DLD1 (cell line): ENCODE data around the gene PCMTD2.

ENCODE experiments used
- in situ Hi-C: cut with HindIII; loops from 2 replicates; pipeline ENCODE4 v1.10.0; 2017; ENCODE audit warnings: low sequenced_read_pairs

Gene PCMTD2

DNA sequence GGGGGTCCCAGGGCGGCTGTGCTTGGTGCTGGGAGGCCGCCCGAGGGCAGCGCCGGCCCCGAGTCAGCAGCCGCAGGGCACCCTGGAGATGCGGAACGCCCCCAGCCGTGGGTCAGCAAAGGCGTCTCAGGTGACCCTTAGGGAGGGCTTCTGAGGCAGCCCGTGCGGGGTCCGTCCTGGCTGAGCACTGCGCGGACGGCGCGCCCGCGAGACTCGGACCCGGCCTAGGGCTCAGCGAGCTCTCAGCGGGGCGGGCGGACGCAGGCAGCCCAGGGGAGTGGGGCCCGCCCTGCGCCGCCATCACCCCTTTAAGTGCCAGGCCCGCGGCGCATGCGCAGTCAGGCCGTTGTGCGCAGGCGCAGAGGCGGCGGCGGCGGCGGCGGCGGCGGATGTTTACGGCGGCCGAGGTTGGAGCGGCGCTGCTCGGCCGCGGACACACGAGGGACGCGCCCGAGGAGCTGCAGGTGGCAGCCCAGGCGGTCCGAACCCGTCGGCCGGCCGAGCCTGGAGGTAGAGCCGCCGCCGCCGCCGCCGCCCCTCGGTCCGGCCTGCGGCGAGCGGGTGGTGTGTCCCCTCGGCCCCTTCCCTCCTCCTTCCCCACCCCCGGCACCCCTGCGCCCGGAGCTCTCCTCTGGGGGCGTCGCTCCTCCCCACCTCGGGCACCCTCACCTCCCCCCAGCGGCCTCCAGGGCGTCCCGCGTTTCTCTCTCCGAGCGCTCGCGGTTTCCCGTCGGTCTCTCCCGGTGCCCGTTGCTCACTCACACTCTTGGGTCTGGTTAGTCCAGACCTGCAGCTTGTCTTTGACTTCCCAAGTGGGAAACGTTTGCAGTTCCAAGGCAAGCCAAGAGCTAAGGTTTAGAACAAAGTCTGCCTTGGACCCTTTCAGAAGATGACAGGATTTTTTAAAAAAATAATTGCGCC lies at the start of gene PCMTD2:
TSS of gene PCMTD2 (plus strand) at position 388 of the 921 bp plus-strand sequence. CDS start 4,218 bp downstream, outside the sequence.
- in situ Hi-C loops = no loop called here

GRCh38 chr20:64206614-64207013 lies 48.9 kb upstream of the PCMTD2 start:
- in situ Hi-C loops = no loop called here

- in situ Hi-C loops = no loop called here
Measured at GRCh38 chr20:64207641-64208590, 47.6 kb upstream of the PCMTD2 start.

- in situ Hi-C loops = no loop called here
Measured at GRCh38 chr20:64209148-64209547, 46.4 kb upstream of the PCMTD2 start.

DNA sequence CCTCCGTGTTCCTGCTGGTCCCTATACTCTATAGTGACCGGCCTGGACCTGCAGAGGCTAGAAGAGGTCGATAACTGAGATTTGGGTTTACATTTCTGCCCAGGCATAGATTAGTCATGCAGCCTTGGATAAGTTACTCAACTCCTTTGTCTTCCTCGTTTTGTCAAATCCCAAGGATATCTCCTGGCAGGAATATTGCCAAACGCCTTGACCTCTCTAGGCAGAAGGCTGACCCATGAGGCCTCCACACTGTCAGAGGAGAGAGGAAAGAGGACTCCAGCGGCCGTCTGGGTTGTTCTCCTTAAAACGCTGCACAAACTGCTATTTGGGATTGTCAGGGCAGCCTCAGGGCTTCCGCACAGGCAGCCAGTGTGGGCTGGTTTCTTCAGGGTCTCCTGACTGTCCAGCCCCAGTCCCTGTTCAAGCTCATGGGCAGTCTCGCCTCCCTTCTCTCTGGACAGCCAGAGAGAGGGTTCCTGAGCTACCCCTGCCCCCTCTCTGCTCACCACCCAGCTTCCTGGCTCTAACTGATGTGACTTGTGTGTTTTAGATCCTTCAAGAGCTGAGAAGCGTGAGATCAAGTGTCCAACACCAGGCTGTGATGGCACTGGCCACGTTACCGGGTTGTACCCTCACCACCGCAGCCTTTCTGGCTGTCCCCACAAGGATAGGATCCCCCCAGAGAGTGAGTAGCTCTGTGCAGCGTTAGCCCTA lies 44.7 kb upstream of the PCMTD2 start:
- in situ Hi-C loops = no loop called here

DNA sequence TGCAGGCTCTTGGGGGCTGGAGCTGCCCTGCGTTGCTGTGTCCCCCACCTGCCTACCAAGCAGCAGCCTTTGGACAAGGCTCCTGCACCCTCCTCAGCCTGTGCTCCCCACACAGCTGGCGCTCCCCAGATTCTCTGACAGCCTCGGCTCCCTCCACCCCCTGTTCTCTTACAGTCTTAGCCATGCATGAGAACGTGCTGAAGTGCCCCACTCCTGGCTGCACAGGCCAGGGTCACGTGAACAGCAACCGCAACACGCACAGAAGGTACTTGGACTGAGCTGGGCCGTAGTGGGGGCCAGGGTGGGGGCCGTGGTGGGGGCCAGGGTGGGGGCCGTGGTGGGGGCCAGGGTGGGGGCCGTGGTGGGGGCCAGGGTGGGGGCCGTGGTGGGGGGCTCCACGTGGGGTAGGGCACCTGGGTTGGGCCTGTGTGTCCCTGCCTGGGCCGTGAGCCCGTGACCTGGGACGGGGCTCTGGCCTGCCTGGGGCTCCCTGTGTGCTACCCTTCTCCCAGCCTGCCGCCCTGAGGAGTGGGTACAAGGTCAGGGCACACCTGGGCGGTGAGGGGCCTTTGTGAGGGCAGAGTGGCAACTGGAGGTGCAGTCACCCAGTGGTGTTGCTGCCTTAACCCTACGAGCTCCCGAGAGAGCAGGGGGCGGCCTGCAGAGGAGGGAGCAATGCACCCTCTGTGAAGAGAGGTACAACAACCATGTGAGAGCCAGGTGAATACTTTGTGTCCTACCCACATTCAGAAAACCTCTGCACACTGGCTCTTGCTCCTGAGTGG lies 43.5 kb upstream of the PCMTD2 start:
- in situ Hi-C loops = no loop called here

DNA sequence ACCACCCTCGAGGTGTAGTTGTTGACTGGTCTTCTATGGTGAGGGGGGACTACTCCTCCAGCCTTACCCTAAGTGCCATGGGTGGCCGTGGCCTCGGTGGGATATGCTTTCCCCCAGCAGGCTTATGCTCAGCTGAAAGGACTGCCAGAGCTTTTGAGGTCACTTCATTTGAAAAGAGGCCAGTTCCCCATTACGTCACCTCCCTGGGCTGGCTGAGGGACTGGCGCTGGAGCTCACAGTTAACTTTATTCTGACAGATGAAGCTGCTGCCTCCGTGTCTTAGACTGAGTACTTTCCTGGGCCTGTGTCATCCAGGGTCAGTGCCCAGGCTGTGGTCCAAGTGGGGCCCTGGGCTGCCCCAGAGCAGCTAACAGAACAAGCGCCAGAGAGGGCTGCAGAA lies 42.8 kb upstream of the PCMTD2 start:
- in situ Hi-C loops = no loop called here

DNA sequence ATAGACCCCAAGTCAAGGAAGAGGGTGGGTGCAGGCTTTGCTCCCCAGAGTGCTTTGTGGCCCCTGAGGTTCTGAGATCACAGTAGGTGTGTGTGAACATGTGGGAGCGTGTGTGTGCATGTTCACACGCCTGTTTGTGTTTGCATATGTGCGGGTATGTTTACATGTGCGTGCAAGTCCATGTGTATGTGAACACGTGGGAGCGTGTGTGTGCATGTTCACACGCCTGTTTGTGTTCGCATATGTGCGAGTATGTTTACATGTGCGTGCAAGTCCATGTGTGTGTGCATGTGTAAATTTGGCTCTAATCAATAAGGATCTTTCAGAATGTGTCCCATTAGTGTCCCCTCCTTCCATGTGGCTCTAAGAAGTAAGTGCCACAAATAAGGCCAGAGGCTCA lies 41.4 kb upstream of the PCMTD2 start:
- in situ Hi-C loops = no loop called here

GRCh38 chr20:64214952-64215351 lies 40.6 kb upstream of the PCMTD2 start:
- in situ Hi-C loops = no loop called here

DNA sequence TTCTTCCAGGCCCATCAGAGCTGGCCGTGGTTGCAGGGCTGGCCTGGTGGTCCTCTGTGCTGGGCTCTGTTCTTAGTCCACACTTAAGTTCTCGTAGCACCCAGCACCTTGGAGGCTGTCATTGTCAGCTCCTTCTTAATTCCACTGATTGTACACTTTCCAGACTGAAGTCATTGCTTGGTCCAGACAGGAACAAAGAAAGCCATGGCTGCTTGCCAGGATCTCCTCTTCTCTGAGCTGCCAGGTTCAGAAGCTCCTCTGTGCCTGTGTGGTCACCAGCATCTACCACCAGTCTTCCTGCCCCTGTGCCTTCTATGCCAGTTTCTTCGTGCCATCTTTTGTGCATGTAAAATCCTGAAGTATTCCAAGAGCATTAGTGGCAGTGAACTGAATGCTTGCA lies 39.5 kb upstream of the PCMTD2 start:
- in situ Hi-C loops = no loop called here

- in situ Hi-C loops = no loop called here
Measured at GRCh38 chr20:64216910-64217309, 38.6 kb upstream of the PCMTD2 start.

GRCh38 chr20:64217539-64218221 lies 37.9 kb upstream of the PCMTD2 start:
- in situ Hi-C loops = no loop called here

DNA sequence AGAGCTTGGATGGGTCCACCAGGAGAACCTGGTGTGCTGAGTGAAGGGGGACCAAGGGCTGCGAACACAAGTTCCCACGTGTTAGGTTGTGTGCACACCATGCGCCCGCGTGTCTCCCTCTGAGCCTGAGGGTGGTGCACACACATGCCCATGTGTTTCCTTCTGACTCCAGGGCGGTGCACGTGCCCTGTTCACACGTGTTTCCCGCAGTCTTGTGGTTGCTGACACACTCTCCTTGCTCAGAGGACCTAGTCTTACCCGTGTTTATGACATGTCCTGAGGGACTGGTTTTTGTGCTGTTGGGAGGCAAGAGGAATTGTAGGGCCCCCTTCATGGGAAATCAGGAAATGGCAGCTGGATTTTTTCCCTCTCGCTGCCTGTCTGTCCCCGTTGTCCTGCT lies 36.3 kb upstream of the PCMTD2 start:
- in situ Hi-C loops = no loop called here

GRCh38 chr20:64219730-64220129 lies 35.8 kb upstream of the PCMTD2 start:
- in situ Hi-C loops = no loop called here

- in situ Hi-C loops = no loop called here
Measured at GRCh38 chr20:64220420-64220819, 35.1 kb upstream of the PCMTD2 start.

DNA sequence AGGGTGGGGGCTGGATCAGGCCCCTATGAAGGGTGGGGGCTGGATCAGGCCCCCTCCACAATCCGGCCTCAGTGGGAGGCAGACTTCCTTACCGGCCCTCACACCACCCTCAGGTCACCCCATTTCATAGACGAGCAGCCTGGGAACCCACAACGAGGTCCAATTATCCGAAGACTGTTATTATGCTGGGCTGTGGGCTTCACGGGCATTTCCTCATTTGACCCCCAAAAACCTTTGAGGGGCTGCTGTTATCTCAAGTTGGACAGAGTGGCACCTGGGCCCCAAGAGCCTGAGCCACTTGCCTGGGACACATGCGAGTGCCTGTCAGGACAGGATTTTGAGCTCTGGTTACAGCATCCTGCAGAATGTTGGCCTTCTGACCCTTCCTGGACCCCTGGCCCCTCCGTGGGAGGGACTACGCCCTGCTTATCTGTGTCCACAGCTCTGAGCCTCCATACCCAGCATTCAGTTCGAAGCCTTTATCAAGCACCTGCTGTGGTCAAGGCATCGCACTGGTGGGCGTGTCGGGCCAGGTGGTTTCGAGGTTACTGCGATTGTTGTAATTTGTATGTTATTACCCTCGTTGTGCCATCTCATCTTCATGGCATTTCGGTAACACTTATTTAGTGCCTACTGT lies 34.5 kb upstream of the PCMTD2 start:
- in situ Hi-C loops = no loop called here

- in situ Hi-C loops = no loop called here
Measured at GRCh38 chr20:64222291-64222735, 33.2 kb upstream of the PCMTD2 start.

GRCh38 chr20:64222851-64223525 lies 32.6 kb upstream of the PCMTD2 start:
- in situ Hi-C loops = no loop called here
